Smooth muscle cell (in vitro differentiated cells): ENCODE data around the gene PCDHB3. TPM values are rescaled to one million over a fixed set of nuclear protein-coding genes. Genes with fewer than 3 reads are reported as not detected.

Experiments
- DNase-seq: peaks from one replicate; lab custom pipeline; 2025; ENCODE audit not compliant: unreplicated experiment; lab: John Stamatoyannopoulos, UW
- H2AFZ ChIP-seq: fragments of 200-600 bp; sonication (generic); 2 replicates; pipeline ENCODE4 v1.6.0; 2016; ENCODE audit warnings: antibody characterized with exemption, low read depth, mild to moderate bottlenecking
- H3F3A ChIP-seq: fragments of 200-600 bp; sonication (generic); 2 replicates; pipeline ENCODE4 v1.6.0; 2017; ENCODE audit warnings: antibody characterized with exemption, low read depth
- H3K27ac ChIP-seq: fragments of 200-600 bp; sonication (generic); 2 replicates; pipeline ENCODE4 v1.5.1; 2016; ENCODE audit warnings: low read depth, mild to moderate bottlenecking
- H3K27me3 ChIP-seq: fragments of 200-600 bp; sonication (generic); 2 replicates; pipeline ENCODE4 v1.6.1; 2016; ENCODE audit warnings: low read depth, mild to moderate bottlenecking
- H3K36me3 ChIP-seq: fragments of 200-600 bp; sonication (generic); 2 replicates; pipeline ENCODE4 v1.5.1; 2016; ENCODE audit warnings: low read depth
- H3K4me1 ChIP-seq: fragments of 200-600 bp; sonication (generic); 2 replicates; pipeline ENCODE4 v1.5.1; 2016; ENCODE audit warnings: low read depth
- H3K4me2 ChIP-seq: fragments of 200-600 bp; sonication (generic); 2 replicates; pipeline ENCODE4 v1.6.0; 2016; ENCODE audit warnings: mild to moderate bottlenecking
- H3K4me3 ChIP-seq: fragments of 200-600 bp; sonication (generic); 2 replicates; pipeline ENCODE4 v1.5.1; 2016; ENCODE audit warnings: mild to moderate bottlenecking
- H3K79me2 ChIP-seq: fragments of 200-600 bp; sonication (generic); 2 replicates; pipeline ENCODE4 v1.6.0; 2016; ENCODE audit warnings: low read depth, mild to moderate bottlenecking
- H3K9ac ChIP-seq: fragments of 200-600 bp; sonication (generic); 2 replicates; pipeline ENCODE4 v1.6.0; 2016; ENCODE audit warnings: low read depth
- H3K9me3 ChIP-seq: fragments of 200-600 bp; sonication (generic); replicated peaks from 2 replicates; pipeline ENCODE4 v1.5.1; 2016; ENCODE audit warnings: low read depth
- H4K20me1 ChIP-seq: fragments of 200-600 bp; sonication (generic); 2 replicates; pipeline ENCODE4 v1.6.0; 2016; ENCODE audit warnings: low read depth
- WGBS: methylation state at CpG from one replicate; pipeline ENCODE4 v1.1.7; 2016; ENCODE audit warnings: low lambda C conversion rate; 5-methylcytosine and 5-hydroxymethylcytosine counted together
- polyA plus RNA-seq: library from polyadenylated mRNA; unstranded; fragments of >200 nt; fragmentation: Nextera tagmentation; extraction: Ambion mirVana; gene quantifications from 2 replicates; pipeline ENCODE4 v1.2.1, GENCODE V29; 2016
- total RNA-seq: library from RNA; depleted of rRNA; stranded (reverse); fragments of >200 nt; gene quantifications from 2 replicates; pipeline ENCODE4 v1.2.3, GENCODE V29; 2014
- TF ChIP-seq, protein P1 (sequence below): fragments of 200-600 bp; sonication (generic); IDR thresholded peaks from 2 replicates; pipeline ENCODE4 v1.5.1; 2017; ENCODE audit warnings: borderline replicate concordance, mild to moderate bottlenecking, antibody characterized with exemption; ENCODE audit not compliant: insufficient read depth, poor library complexity, severe bottlenecking

Gene PCDHB3
- total and polyA plus RNA-seq, 2 experiments from 2014 or later: 1.8 to 3.8 TPM

DNA sequence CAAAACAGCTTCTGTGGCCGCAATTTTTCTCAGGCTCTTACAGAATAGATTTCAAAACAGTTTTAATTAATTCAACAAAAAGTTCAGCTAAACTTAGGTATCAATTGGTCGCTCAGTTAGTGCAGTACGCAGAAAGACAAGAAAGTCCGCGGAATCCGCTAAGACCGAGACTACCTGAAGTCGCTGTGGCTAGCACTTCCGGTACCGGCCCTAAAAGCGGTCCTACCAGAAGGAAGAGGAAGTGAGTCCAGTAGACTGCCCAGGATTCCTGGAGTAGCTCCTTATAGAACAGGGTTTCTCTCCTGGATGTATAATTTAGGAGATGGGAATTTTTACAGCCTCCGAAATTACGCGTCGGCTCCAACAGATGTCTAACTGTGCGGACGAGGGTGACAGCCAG, 22.4 kb upstream of the PCDHB3 start:
- H3K4me3 ChIP-seq: no peak overlapping the region
- no peaks in the 10 kb centered on the region for H3K4me1 ChIP-seq
- no peak overlapping the region for H2AFZ ChIP-seq
- no peak overlapping the region for H3K27ac ChIP-seq
- no peak for DNase-seq
- no peaks in the 10 kb centered on the region for H3K27me3 ChIP-seq
- no peak overlapping the region for H3K9ac ChIP-seq
- no peaks in the 10 kb centered on the region for H3K9me3 ChIP-seq
- WGBS: 96% methylated on average over 17 of the region's 17 CpGs
- H3K36me3 ChIP-seq: no peaks in the 10 kb centered on the region
- TF ChIP-seq, protein P1, sequence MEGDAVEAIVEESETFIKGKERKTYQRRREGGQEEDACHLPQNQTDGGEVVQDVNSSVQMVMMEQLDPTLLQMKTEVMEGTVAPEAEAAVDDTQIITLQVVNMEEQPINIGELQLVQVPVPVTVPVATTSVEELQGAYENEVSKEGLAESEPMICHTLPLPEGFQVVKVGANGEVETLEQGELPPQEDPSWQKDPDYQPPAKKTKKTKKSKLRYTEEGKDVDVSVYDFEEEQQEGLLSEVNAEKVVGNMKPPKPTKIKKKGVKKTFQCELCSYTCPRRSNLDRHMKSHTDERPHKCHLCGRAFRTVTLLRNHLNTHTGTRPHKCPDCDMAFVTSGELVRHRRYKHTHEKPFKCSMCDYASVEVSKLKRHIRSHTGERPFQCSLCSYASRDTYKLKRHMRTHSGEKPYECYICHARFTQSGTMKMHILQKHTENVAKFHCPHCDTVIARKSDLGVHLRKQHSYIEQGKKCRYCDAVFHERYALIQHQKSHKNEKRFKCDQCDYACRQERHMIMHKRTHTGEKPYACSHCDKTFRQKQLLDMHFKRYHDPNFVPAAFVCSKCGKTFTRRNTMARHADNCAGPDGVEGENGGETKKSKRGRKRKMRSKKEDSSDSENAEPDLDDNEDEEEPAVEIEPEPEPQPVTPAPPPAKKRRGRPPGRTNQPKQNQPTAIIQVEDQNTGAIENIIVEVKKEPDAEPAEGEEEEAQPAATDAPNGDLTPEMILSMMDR: no peak
- H3K4me2 ChIP-seq: no peak overlapping the region
- no peaks in the 10 kb centered on the region for H3F3A ChIP-seq
- H4K20me1 ChIP-seq: no peaks in the 10 kb centered on the region
- no peaks in the 10 kb centered on the region for H3K79me2 ChIP-seq

DNA sequence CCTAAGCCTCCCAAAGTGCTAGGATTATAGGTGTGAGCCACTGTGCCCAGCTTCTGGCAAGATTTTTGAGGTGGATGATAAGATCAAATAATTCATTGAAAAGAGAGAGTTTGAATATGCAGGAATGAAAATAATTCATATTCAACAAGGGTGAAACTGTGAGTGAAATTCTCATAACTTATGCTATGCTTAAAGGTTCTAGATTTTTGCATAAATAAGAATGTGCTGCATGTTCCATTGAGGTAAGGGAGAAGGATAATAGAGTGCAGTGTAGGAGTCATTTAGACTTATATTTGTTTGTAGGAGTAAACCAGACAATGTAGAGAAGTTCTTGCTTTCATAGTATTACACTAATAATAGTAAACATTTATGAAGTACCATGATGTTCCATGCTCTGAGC, 18.0 kb upstream of the PCDHB3 start:
- H2AFZ ChIP-seq: no peak overlapping the region
- DNase-seq: no peak
- H3K27ac ChIP-seq: no peak overlapping the region
- H3K9ac ChIP-seq: no peak overlapping the region
- no peaks in the 10 kb centered on the region for H3K27me3 ChIP-seq
- no peak overlapping the region for H3K4me3 ChIP-seq
- no peaks in the 10 kb centered on the region for H3K36me3 ChIP-seq
- H4K20me1 ChIP-seq: no peaks in the 10 kb centered on the region
- no peaks in the 10 kb centered on the region for H3F3A ChIP-seq
- TF ChIP-seq, protein P1: no peak
- H3K9me3 ChIP-seq: no peaks in the 10 kb centered on the region
- H3K4me1 ChIP-seq: no peaks in the 10 kb centered on the region
- H3K4me2 ChIP-seq: no peak overlapping the region
- H3K79me2 ChIP-seq: no peaks in the 10 kb centered on the region

DNA sequence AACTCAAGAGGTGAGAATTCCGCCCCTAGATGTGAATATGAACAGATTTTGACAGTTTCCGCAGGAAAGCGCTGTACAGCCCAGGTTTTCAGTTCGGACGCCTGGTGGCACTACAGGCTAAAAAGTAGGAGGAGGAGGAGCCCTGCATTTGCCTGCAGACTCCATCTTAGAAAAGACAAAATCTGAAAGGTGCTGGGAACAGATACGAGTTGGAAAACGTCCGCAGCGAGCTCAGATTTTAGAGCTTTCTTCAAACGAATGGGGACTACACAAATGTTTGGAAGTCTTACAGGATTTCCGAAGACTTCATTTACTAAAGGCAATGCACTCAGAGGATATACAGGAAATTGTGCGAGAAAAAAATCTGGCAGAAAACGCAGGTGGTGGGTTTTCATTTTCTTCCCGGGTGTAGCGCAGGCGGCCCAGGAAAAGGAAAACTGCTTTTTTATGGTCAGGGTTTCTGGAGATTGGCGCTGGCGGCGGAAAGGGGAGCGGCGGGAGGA, 15.7 kb upstream of the PCDHB3 start:
- Histone ChIP-seq H3K79me2 (no peaks in the 10 kb centered on the region), H4K20me1 (no peaks in the 10 kb centered on the region), H3K4me2 (peak overlapping the region; percentile 86), H3K9ac (peak overlapping the region; percentile 66), H3F3A (no peaks in the 10 kb centered on the region), H3K4me3 (peak overlapping the region; percentile 67), H3K9me3 (no peaks in the 10 kb centered on the region), H2AFZ (peak overlapping the region; percentile 96), H3K27ac (peak overlapping the region; percentile 55), H3K4me1 (no peaks in the 10 kb centered on the region), H3K36me3 (no peaks in the 10 kb centered on the region), H3K27me3 (no peaks in the 10 kb centered on the region)
- TF ChIP-seq, protein P1: peak; percentile 55
- WGBS: 18% methylated on average over 21 of the region's 21 CpGs
- DNase-seq: no peak
